DOHH2 (cell line): ENCODE measurements around the gene TMEM30B.

Experiments used
- EZH2phosphoT487 ChIP-seq: fragments of 200-600 bp; sonication (generic); IDR thresholded peaks from 2 replicates; pipeline ENCODE4 v1.6.1; 2017; ENCODE audit warnings: borderline replicate concordance, mild to moderate bottlenecking, antibody characterized with exemption, low read length, moderate library complexity, mixed read lengths
- TF ChIP-seq, protein P1 (sequence below): fragments of 200-600 bp; sonication (generic); IDR thresholded peaks from one replicate; pipeline ENCODE4 v1.5.1; 2014; ENCODE audit warnings: antibody characterized with exemption, mild to moderate bottlenecking, low read depth, low read length; ENCODE audit not compliant: poor library complexity, severe bottlenecking

DNA sequence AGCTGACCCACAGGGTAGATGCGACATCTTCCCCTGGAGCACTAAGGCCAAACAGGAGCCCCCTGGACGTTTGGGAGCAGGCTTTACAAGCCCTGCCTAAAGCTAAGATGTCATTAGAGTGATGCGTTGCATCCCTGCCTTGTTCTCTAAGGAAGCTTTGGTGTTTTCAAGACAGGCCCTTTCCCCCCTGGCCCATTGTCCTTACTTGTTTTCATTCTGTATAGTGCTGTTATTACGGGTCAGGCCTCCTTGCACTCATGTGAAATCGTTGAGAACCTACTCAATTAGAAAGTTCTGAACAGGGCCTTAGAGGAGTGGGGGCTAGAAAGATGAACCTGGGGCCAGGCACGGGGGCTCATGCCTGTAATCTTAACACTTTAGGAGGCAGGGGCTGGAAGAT is 38.6 kb upstream of the TMEM30B start:
- TF ChIP-seq, protein P1, sequence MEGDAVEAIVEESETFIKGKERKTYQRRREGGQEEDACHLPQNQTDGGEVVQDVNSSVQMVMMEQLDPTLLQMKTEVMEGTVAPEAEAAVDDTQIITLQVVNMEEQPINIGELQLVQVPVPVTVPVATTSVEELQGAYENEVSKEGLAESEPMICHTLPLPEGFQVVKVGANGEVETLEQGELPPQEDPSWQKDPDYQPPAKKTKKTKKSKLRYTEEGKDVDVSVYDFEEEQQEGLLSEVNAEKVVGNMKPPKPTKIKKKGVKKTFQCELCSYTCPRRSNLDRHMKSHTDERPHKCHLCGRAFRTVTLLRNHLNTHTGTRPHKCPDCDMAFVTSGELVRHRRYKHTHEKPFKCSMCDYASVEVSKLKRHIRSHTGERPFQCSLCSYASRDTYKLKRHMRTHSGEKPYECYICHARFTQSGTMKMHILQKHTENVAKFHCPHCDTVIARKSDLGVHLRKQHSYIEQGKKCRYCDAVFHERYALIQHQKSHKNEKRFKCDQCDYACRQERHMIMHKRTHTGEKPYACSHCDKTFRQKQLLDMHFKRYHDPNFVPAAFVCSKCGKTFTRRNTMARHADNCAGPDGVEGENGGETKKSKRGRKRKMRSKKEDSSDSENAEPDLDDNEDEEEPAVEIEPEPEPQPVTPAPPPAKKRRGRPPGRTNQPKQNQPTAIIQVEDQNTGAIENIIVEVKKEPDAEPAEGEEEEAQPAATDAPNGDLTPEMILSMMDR: no peak
- TF ChIP-seq EZH2phosphoT487: no peak
